ENCODE measurements around the gene FLNC.

The FLNC gene

DNA sequence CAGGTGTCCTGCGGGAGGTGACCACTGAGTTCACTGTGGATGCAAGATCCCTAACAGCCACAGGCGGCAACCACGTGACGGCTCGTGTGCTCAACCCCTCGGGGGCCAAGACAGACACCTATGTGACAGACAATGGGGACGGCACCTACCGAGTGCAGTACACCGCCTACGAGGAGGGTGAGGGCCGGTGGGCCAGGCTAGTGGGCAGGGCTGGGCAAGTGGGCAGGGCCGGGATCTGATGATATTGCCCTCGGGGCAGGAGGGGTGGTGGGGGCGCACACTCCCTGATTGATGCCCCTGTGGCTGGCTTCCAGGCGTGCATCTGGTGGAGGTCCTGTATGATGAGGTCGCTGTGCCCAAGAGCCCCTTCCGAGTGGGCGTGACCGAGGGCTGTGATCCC is 15.8 kb downstream of the FLNC start:
- no peak for DNase-seq (ENCODE audit: low read depth in 2 of 2)

DNA sequence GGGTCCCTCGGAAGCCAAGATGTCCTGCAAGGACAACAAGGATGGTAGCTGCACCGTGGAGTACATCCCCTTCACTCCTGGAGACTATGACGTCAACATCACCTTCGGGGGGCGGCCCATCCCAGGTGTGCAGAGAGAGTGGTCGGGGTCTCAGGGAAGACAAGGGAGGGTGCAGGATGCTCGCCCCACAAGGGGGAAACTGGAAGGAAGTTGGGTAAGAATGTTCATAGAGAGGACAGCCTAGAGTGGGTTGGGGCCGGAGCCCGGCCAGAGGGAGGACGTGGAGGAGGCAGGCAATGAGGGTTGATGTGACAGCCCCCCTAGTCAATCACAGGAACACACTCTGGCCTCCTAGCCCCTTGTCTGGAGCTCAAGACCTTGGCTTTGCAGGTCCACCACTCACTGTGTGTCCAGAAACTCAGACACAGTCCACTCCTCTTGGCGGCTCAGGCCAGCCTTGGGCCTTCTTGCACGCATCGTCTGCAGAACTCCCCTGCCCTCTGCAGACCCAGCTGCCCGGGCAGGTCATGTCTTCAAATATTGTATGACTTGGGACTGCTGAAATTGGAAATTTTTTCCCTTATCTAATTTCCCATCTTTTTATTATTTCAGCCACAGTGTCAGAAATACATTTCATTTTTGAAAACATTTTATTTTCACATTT is 16.7 kb downstream of the FLNC start:
- DNase-seq (ENCODE audit: low read depth in 2 of 2), result no peak

DNA sequence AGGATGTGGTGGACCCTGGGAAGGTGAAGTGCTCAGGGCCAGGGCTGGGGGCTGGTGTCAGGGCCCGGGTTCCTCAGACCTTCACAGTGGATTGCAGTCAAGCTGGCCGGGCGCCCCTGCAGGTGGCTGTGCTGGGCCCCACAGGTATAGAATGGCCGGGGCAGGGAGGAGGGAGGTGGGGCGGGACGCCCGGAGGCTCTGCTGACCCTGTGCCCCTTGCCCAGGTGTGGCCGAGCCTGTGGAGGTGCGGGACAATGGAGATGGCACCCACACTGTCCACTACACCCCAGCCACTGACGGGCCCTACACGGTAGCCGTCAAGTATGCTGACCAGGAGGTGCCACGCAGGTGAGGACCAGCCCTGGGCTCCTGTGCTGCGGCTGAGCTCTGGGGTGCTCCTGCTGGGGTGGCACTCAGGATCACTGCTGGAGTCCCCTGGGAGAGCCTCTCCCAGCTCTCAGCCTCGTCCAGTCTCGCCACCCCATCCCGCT is 17.6 kb downstream of the FLNC start:
- no peak for DNase-seq (ENCODE audit: low read depth in 2 of 2)

DNA sequence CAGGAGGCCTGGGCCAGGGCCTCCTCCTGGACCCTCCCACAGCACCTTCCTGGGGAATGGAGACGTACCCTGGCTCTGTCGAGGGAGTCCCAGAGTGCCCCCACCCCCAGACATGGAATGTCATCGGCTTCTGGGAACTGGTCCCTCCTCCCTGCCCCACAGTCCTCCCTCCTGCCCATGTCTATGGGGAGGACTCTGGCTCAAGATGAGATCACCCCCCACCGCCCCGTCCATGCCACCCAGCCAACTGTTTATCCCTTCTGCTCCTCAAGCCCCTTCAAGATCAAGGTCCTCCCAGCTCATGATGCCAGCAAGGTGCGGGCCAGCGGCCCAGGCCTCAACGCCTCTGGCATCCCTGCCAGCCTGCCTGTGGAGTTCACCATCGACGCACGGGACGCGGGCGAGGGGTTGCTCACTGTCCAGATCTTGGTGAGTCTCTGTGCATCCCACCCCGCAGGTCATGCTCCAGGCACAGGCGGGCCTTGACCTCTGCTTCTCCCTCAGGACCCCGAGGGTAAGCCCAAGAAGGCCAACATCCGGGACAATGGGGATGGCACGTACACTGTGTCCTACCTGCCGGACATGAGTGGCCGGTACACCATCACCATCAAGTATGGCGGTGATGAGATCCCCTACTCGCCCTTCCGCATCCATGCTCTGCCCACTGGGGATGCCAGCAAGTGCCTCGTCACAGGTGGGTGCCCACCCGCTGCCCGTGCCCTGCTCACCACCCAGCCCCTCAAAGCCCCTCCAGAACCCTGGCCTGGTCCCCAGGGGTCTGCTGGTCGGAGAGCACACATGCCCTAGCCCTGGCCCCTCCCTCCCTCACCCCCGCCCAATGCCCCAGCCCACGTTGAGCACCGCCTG is 18.3 kb downstream of the FLNC start:
- DNase-seq (ENCODE audit: low read depth in 2 of 2), result no peak

DNA sequence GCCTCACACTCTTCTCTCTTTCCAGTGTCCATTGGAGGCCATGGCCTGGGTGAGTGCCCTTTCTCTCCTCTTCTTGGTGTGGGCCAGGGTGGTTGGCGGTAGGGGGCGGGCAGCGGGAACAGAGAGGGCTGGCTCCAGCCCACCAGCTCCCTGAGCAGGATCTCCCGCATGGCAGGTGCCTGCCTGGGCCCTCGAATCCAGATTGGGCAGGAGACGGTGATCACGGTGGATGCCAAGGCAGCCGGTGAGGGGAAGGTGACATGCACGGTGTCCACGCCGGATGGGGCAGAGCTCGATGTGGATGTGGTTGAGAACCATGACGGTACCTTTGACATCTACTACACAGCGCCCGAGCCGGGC is 18.9 kb downstream of the FLNC start:
- no peak for DNase-seq (ENCODE audit: low read depth in 2 of 2)

DNA sequence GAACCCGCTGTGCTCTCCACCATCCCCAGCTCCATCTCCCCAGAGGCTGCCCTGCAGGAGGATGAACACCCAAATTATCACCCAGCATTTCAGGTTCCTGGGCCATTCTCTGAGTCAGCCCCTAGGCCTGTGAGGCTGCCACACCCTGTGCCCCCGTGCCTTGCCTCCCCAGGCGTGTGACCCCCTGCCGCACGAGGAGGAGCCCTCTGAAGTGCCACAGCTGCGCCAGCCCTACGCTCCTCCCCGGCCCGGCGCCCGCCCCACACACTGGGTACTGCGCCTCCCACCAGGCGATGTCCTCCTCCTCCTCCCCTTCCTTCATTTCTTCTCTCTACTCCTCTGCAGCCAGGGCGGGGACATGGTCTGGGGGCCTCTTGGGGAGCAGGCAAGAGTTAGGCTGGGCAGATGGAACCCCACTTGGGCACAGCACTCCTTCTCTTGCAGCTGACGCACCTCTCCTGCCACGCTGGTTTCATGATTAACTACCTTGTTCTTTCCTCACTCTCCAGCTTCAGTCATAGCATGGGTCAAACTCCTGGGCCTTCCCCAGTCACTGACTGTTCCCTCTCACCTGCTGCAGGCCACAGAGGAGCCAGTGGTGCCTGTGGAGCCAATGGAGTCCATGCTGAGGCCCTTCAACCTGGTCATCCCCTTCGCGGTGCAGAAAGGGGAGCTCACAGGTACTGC is 19.7 kb downstream of the FLNC start:
- no peak for DNase-seq (ENCODE audit: low read depth in 2 of 2)

DNA sequence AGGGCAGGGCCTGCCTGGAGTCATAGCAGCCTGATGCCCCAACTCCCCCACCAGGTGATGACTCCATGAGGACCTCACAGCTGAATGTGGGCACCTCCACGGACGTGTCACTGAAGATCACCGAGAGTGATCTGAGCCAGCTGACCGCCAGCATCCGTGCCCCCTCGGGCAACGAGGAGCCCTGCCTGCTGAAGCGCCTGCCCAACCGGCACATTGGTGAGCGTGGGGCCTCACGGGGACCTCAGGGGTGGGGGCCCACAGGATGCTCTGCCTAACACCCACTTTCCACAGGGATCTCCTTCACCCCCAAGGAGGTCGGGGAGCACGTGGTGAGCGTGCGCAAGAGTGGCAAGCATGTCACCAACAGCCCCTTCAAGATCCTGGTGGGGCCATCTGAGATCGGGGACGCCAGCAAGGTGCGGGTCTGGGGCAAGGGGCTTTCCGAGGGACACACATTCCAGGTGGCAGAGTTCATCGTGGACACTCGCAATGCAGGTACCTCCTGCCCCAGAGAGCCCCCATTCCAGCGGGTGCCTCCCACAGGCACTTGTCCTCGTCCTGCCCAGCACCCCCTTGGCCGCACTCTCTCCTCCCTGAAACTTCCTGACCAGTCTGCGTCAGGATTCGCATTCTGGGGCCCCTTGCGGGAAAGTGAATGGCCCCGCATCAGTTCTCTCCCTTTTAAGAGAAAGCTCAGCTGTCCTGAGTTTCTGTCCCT is 22.5 kb downstream of the FLNC start:
- DNase-seq (ENCODE audit: low read depth in 2 of 2), result no peak

DNA sequence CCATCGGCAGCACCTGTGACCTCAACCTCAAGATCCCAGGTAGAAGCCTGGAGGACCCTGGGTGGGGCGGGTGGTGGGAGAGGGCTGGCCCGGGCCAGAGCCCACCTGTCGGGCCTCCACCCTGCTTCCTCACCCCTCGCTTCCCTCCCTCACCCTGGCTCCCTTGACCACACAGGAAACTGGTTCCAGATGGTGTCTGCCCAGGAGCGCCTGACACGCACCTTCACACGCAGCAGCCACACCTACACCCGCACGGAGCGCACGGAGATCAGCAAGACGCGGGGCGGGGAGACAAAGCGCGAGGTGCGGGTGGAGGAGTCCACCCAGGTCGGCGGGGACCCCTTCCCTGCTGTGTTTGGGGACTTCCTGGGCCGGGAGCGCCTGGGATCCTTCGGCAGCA is 23.6 kb downstream of the FLNC start:
- no peak for DNase-seq (ENCODE audit: low read depth in 2 of 2)

DNA sequence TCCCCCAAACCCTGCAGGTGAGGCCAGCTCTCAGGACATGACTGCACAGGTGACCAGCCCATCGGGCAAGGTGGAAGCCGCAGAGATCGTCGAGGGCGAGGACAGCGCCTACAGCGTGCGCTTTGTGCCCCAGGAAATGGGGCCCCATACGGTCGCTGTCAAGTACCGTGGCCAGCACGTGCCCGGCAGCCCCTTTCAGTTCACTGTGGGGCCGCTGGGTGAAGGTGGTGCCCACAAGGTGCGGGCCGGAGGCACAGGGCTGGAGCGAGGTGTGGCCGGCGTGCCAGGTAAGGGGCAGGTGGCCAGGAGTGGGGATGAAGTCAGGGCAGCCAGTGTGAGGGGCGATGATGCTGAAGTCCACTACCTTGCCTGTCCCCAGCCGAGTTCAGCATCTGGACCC is 24.2 kb downstream of the FLNC start:
- DNase-seq (ENCODE audit: low read depth in 2 of 2), result no peak

DNA sequence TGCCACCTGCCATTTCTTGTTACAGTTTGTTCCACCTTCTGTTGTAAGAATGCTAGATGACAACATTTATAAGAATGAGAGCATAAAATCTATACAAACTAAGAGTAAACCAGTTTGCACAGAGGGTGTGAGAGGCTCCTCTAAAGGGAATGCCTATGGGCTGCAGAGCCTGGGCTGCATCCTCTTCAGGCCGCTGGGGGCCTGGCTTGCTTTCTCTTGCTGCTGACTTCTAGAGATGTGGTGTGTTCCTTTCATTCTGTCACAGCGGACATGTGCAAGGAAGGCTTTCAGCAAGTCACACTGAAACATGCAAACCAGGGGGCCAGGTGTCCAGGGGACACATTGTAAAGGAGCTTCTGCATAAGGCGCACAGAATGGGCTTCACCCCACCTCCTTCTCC is 25.4 kb downstream of the FLNC start:
- no peak for DNase-seq (ENCODE audit: low read depth in 2 of 2)

DNA sequence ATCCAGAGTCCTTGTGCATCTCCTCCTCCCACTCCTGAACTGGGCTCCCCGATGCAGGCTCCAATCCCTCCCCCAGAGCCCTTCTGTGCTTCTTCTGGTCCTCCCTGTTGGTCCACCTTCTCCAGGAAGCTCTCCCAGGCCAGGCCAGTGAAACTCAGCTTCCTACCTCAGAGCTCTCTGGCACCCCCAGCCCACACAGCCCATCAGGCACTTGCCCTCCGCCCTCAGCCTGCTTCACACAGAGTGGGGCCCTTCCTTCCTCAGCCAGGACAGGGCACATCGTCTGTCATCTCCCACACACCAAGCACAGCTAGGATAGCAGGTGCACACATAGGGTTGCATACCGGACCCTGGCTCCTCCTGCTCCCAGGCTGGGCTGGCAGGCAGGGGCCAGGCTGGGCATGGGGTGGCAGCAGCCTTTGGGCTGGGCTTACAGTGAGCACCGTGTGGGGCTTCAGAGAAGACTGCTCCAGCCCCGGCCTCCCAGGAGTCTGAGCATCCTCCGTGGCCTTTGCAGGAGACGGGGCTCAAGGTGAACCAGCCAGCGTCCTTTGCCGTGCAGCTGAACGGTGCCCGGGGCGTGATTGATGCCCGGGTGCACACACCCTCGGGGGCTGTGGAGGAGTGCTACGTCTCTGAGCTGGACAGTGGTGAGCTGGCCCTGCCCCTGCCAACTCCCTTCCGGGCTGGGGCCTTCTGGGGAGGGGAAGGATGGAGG is 26.0 kb downstream of the FLNC start:
- DNase-seq (ENCODE audit: low read depth in 2 of 2), result no peak

DNA sequence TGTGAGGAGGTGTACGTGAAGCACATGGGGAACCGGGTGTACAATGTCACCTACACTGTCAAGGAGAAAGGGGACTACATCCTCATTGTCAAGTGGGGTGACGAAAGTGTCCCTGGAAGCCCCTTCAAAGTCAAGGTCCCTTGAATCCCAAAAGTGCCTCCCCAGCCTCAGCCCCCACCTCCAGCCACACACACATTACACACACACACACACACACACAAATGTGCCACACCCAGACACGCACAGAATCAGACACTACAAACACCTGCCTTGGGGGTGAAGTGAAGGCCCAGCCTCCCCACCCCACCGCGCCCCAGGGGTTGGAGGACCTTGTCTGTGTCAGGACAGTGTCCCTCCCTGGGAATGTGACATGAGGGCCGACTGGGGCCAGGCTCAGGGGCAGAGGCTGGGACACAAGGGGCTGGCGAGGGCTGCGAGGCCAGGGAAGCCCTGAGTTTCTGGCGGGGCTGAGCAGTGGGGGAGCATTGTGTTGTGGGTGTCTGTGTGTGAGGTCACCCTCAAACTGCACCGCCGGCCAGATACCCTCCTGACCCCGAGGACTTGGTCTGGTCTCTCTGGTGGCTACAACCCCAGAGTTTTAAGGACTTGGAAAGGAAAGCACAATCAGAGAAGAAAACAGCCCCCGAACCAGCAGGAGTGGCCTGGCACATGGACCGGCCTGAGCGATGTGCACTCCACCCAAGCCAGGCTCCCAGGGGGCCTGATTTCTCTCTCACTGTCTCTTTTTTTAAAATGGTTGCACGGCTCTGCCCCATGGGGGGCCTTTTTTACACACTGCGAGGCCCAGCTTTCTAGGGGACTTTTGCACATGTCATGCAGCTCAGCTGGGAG is 28.4 kb downstream of the FLNC start:
- DNase-seq (ENCODE audit: low read depth in 2 of 2), result no peak

DNA sequence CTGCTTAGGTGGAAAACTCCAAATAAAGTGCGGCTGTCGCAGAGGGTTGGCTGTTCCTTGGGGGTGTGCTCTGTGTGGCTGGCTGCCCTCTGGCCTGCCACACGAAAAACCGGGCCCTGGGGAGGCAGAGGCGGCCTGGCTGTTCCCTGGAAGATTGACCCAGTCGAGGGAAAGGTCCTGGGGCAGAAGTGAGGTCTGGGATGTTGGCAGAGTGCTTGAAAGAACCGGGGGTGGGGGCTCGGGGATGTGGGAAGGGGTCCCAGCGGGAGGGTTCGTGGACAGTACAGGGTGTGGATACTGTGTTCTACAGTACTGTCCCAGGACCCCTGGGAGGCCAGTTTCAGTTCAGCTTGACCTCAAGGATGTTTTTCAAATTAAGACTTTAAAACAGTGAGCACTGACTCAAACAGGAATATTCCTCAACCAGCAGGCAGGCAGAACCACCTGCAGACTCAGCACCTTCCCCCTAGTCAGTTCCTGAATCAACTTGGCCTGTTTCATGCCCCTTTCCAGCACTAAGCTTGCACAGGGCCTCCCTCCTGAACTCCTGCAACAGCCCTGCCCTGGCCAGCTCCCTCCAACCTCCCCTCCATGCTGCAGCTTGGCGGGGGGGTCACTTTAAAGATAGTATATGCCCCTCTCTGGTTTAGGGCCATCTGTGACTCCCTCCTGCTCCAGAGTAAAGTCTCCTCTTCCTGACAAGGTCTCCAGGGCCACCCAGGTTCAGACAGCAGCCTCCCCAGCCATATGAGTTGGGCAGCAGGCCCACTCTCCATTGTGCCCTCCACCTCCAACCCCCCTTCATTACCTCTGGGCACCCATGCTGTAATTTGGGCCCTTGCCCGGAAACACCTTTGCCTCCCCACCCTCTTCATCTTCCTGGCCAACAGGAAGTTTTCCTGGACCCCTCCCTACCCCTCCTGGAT is 29.3 kb downstream of the FLNC start:
- no peak for DNase-seq (ENCODE audit: low read depth in 2 of 2)

DNA sequence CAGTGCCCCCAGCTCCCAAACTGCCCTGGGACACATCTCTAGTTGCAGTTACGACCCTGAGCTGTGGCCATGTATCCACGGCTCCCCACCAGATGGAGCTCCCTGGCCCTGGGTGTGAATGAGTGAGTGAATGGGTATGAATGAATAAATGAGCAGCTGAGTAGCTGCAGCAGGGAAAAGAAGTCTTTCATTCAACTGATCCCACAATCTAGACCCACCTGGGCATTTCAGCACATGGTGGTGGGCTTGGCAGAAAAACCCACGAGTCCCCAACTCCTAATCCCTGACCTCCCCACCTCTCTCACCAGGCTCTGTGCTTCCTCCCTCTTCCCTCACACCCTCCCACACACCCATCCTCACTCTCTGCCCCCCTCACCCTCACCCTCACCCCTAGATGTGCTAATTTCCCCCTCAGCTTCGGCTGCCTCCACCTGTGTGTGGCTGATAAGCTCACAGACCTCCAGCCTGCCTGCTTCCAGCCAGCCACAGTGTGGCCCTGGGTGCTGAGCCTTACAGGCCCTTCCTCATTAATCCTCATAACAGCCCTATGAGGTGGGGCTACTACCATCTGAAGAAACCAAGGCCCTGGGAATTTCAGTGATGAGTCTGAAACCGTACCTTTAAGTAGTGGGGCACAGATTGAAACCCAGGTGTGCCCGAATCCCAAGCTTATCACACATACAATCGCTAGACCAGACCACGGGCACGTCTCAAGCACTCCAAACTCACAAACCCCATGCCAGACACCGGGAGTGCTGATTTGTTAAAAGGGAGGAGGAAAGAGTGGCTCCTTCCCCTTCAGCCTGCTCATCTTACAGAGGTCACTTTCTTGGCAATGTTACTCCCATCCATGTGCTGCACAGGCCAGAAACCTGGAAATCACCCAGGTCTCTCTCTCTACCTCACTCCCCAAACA is 30.2 kb downstream of the FLNC start:
- no peak for DNase-seq (ENCODE audit: low read depth in 2 of 2)

DNA sequence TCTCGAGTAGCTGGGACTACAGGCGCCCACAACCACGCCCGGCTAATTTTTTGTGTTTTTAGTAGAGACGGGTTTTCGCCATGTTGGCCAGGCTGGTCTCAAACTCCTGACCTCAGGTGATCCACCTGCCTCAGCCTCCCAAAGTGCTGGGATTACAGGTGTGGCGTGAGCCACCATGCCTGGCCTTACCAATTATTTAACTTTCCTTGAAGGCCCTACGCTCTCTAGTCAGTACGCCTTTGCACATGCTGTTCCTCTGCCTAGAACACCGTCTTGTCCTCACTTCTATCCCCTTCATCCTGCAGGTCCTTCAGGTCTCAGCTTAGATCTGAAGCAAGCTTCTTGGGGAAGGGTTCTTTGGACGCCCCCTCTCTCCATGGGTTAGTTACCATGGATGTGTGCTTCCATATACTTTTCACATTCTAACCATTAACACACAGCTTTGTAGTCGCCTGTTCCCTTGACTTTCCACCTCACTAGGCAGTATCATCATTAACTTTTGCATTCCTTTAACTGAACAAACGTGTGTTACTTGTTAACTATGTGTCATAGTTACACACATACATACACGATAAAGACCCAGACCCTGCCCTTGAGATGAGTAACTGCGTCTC is 31.9 kb downstream of the FLNC start:
- no peak for DNase-seq (ENCODE audit: low read depth in 2 of 2)

DNA sequence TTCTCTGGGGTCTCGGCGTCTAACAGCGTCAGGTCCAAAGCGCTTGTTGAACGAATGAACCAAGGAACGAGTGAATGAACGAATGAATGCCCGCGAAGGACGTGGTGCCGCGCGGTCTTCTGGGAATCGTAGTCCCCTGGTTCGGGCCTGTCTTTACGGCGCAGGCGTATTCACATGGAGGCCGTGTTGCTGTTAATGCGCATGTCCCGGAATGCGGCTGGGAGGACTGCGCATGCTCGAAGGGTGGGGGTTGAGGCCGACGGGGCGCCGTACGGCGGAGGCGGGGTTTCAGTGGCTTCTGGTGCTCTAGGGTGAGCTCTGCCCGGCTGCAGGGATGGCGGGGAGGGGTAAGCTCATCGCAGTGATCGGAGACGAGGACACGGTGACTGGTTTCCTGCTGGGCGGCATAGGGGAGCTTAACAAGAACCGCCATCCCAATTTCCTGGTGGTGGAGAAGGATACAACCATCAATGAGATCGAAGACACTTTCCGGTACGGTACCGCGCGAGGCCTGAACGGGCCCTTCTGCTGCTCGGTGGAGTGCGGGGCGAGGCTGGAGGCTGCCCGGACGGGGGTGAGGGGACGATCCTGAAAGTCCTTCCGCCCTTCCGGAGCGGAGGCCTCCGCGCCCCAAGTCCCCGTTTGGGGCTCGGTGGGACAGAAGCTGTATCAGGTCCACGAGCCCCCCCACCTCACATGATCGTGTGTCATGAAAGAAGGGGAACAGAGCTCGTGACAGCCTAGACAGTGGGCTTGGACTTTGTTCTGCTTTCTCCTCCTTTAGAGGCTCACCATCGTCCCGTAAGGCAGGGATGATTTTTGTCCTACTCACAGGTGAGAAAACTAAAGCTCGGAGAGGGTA is 32.6 kb downstream of the FLNC start, which contains the start of gene ATP6V1F:
Gene ATP6V1F (plus strand): TSS at position 286 of the 862 bp plus-strand sequence. CDS start 49 bp downstream, at position 335.
- DNase-seq (ENCODE audit: low read depth in 2 of 2), result peak; percentile 95 to 98
